Activated naive CD8-positive, alpha-beta T cell treated with anti-CD3 and anti-CD28 coated beads, Interleukin-2, amount 10 ng/mL, durations not matched to agents 7 days and 5 days (primary cell): ENCODE measurements around the gene TSPAN18. TPM values are rescaled to one million over a fixed set of nuclear protein-coding genes. Genes with fewer than 3 reads are reported as not detected.

Experiments used
- ATAC-seq: fragments of 150-1000 bp; cut with Tn5 transposase; one replicate; pipeline ENCODE4 v1.10.0; 2021; ENCODE audit warnings: low read depth, moderate library complexity
- POLR2A ChIA-PET: fragments of 350-600 bp; sonication (Branson Sonifier 250); formaldehyde crosslinking; loops from one replicate; lab custom pipeline; 2021; ENCODE audit warnings: antibody characterized with exemption; lab: Charles Lee
- DNase-seq: peaks from one replicate; pipeline ENCODE4 v3.0.0; 2021
- H3K27ac Mint-ChIP-seq: one replicate; pipeline ENCODE4 v1.8.0; 2022; ENCODE audit warnings: mild to moderate bottlenecking, mixed read lengths
- H3K27me3 Mint-ChIP-seq: one replicate; pipeline ENCODE4 v1.8.0; 2022; ENCODE audit warnings: mild to moderate bottlenecking, moderate library complexity, mixed read lengths
- H3K36me3 Mint-ChIP-seq: one replicate; pipeline ENCODE4 v1.8.0; 2021; ENCODE audit warnings: mild to moderate bottlenecking, mixed read lengths
- H3K4me1 Mint-ChIP-seq: one replicate; pipeline ENCODE4 v1.8.0; 2021; ENCODE audit warnings: mixed read lengths
- H3K4me3 Mint-ChIP-seq: one replicate; pipeline ENCODE4 v1.8.0; 2022; ENCODE audit warnings: mild to moderate bottlenecking, moderate library complexity, mixed read lengths
- H3K9me3 Mint-ChIP-seq: one replicate; pipeline ENCODE4 v1.8.0; 2021; ENCODE audit warnings: mixed read lengths
- total RNA-seq, 2 experiments: library from RNA; stranded (reverse); gene quantifications; one replicate each; pipeline ENCODE4 v1.2.3, GENCODE V29; 2021

Gene TSPAN18
- total RNA-seq, 2 experiments from 2014 or later, result 4.9 to 5.2 TPM

- H3K27me3 Mint-ChIP-seq, result peaks cover 6% of the 10 kb centered on the region
- no peak overlapping the region for H3K27ac Mint-ChIP-seq
- POLR2A ChIA-PET, result interaction anchor here (0.5 kb wide), 1 partner anchor 379 kb away, joined by 6 read pairs; no protein-coding TSS in a partner anchor
- DNase-seq, result no peak
- H3K36me3 Mint-ChIP-seq, result no peaks in the 10 kb centered on the region
- H3K4me3 Mint-ChIP-seq, result no peak overlapping the region
- H3K4me1 Mint-ChIP-seq, result peaks cover 1% of the 10 kb centered on the region
- H3K9me3 Mint-ChIP-seq, result no peaks in the 10 kb centered on the region
- ATAC-seq, result peak; percentile 41
Measured at GRCh38 chr11:44973632-44974401, 247.1 kb downstream of the TSPAN18 start.

- no peaks in the 10 kb centered on the region for H3K36me3 Mint-ChIP-seq
- no peak for ATAC-seq
- no peaks in the 10 kb centered on the region for H3K9me3 Mint-ChIP-seq
- no peak overlapping the region for H3K27ac Mint-ChIP-seq
- peaks cover 6% of the 10 kb centered on the region for H3K27me3 Mint-ChIP-seq
- POLR2A ChIA-PET, result no interaction called here
- H3K4me1 Mint-ChIP-seq, result peaks cover 6% of the 10 kb centered on the region
- no peak for DNase-seq
- no peak overlapping the region for H3K4me3 Mint-ChIP-seq
Measured at GRCh38 chr11:44974402-44975000, 247.7 kb downstream of the TSPAN18 start.

GRCh38 chr11:44976576-44976975 lies 249.8 kb downstream of the TSPAN18 start:
- Mint-ChIP-seq H3K27ac (no peak overlapping the region), H3K9me3 (no peaks in the 10 kb centered on the region), H3K4me1 (peaks cover 15% of the 10 kb centered on the region), H3K36me3 (no peaks in the 10 kb centered on the region), H3K27me3 (peaks cover 6% of the 10 kb centered on the region), H3K4me3 (no peak overlapping the region)
- POLR2A ChIA-PET, result no interaction called here
- DNase-seq, result no peak
- no peak for ATAC-seq

DNA sequence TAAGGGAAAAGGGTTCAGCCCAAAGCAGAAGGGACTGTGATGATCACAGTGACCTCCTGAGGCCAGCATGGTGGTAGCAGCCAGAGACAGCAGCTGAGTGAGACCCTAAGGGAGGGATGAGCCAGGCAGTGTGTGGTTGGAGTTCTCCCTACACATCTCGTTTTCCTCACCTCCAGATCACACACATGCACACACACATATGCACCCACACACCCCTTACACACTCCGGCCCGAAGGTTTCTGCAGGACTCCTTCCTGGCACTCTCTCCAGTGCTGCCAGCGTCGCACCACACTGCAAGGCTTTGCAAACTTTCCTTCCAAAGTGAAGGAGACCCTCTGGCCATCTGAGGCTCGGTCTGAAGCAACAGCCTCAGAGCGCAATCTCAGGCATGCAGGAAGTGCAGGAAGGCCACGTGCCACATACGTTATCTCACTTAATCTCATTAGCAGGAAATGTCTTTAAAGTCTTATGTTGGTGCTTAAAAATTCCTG lies 250.8 kb downstream of the TSPAN18 start:
- Mint-ChIP-seq H3K4me1 (peaks cover 15% of the 10 kb centered on the region), H3K9me3 (no peaks in the 10 kb centered on the region), H3K4me3 (no peak overlapping the region), H3K27me3 (peaks cover 3% of the 10 kb centered on the region), H3K36me3 (no peaks in the 10 kb centered on the region), H3K27ac (no peak overlapping the region)
- POLR2A ChIA-PET, result no interaction called here
- DNase-seq (no peak), ATAC-seq (no peak)

DNA sequence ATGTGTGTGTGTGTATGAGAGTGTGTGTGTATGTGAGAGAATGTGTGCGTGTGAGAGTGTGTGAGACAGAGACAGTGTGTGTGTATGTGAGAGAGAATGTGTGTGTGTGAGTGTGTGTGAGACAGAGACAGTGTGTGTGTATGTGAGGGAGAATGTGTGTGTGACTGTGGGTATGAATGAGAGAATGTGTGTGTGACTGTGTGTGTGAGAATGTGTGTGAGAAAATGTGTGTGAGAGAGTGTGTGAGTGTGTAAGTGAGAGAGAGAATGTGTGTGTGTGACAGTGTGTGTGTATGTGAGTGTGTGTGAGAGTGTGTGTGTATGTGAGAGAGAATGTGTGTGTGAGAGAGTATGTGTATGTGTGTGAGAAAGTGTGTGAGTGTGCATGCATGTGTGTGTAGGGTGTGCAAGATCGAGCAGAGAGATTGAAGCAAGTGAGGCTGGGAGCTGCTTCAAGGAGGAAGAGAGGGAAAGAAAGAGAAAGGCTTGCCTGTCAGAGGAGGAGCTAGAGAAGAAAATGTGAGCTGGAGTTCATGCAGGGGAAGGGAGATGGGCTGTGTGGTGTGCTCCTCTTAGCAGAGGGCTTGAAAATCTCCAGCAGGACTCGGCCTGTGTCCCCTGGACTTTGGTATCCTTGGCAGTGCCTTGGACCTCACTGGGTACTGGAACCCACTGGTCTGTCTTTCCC lies 251.7 kb downstream of the TSPAN18 start:
- Mint-ChIP-seq H3K27me3 (no peaks in the 10 kb centered on the region), H3K27ac (no peak overlapping the region), H3K36me3 (no peaks in the 10 kb centered on the region), H3K4me3 (no peak overlapping the region), H3K4me1 (peaks cover 15% of the 10 kb centered on the region), H3K9me3 (no peaks in the 10 kb centered on the region)
- POLR2A ChIA-PET, result interaction anchor here (1.2 to 1.4 kb wide), 2 partner anchors 11 to 47 kb away, joined by 3 read pairs; no protein-coding TSS in a partner anchor
- no peak for DNase-seq
- no peak for ATAC-seq

DNA sequence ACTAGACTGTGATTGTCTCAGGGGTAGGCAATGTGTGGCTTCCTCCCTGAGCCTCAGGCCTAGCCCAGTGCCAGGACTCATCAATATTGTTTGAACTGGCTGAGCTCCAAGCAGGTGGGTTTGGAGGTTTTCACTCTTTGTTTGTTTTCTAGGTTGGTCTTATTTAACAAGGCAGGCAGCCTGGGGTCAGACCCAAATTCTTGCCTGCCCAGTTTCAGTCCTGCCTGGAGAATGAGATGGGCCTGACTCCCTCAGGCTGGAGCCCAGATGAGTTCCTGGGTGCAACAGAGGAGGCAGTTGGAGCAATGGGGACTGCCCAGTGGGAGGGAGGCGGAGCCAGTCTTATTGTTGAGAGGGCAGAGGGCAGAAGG lies 252.2 kb downstream of the TSPAN18 start:
- Mint-ChIP-seq H3K36me3 (no peaks in the 10 kb centered on the region), H3K4me3 (no peak overlapping the region), H3K4me1 (peaks cover 15% of the 10 kb centered on the region), H3K27me3 (no peaks in the 10 kb centered on the region), H3K9me3 (no peaks in the 10 kb centered on the region), H3K27ac (no peak overlapping the region)
- DNase-seq, result no peak
- no peak for ATAC-seq
- POLR2A ChIA-PET, result interaction anchor here (1.2 to 1.4 kb wide), 2 partner anchors 10 to 47 kb away, joined by 3 read pairs; no protein-coding TSS in a partner anchor

DNA sequence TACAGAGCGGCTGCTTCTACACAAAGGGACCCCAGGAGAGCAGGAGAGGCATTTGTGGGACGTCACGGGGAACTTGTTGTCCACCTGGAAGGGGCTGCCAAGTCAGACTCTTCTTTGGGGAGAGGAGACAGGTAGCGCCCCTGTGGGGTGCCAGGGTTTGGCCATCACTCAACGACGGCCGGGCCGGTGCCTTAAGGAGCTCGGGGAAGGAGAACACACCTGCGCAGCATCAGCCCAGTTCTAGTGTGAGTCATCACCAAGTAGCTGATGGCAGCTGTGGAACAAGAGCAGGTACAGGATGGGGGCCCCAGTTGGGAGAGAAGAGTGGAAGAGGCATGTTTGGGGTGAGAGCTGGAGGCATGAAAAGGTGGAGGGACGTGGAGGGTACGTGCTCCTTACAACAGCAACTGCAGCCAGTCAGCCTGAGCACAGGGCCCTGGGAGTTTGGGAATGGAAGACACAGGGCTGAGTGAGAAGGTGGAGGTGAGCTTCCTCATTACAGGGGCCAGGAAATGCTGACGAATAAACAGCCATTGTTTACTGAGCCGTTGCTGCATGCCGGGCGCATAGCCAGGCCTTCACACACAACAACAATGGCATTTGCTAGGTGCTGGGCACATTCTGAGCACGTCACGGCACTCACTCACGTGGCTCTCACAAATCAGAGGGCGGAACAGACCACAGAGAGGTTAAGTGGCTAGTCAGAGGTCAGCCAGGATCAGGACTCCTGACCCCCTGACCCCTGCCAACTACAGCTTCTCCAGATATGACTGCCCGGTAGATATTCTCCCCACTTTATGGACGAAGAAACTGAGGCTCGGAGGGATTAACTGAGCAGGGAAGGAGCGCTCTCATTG lies 253.0 kb downstream of the TSPAN18 start:
- POLR2A ChIA-PET, result interaction anchor here (1.2 to 1.4 kb wide), 2 partner anchors 9 to 46 kb away, joined by 3 read pairs; no protein-coding TSS in a partner anchor
- no peak overlapping the region for H3K4me3 Mint-ChIP-seq

GRCh38 chr11:44980533-44981427 lies 254.0 kb downstream of the TSPAN18 start:
- no peak overlapping the region for H3K4me3 Mint-ChIP-seq
- POLR2A ChIA-PET, result no interaction called here

More for the DNA sequence above, 253.0 kb downstream of the TSPAN18 start:
- Mint-ChIP-seq H3K9me3 (no peaks in the 10 kb centered on the region), H3K27ac (peak overlapping the region; percentile 5), H3K27me3 (no peaks in the 10 kb centered on the region), H3K4me1 (peaks cover 15% of the 10 kb centered on the region), H3K36me3 (no peaks in the 10 kb centered on the region)
- DNase-seq (no peak), ATAC-seq (no peak)

More at GRCh38 chr11:44980533-44981427, 254.0 kb downstream of the TSPAN18 start:
- DNase-seq (no peak), ATAC-seq (peak; percentile 48)
- Mint-ChIP-seq H3K9me3 (no peaks in the 10 kb centered on the region), H3K27me3 (peaks cover 5% of the 10 kb centered on the region), H3K4me1 (peaks cover 15% of the 10 kb centered on the region), H3K27ac (no peak overlapping the region), H3K36me3 (no peaks in the 10 kb centered on the region)

Other genes starting within 250 kb of the TSPAN18 start
- gene CD82, start 161.3 kb upstream of the TSPAN18 start, total RNA-seq, result 10 to 100 TPM; 71.9 to 80.2 TPM
- 10 to 100 TPM; 13.7 to 15.7 TPM for gene TP53I11, start 223.9 kb downstream of the TSPAN18 start, total RNA-seq